Sigmoid colon (tissue), 4 donors: Measurements from ENCODE around the gene ELFN1.

Experiments used
- EP300 ChIP-seq, 4 donors: sonication (generic); formaldehyde crosslinking; IDR thresholded peaks; one replicate each; pipeline ENCODE4 v1.6.1; 2017; ENCODE audit warnings: antibody characterized with exemption in 4 of 4
- POLR2A ChIP-seq, 2 donors: fragments of 450-650 bp; IDR thresholded peaks; one replicate each; pipeline ENCODE4 v1.6.1; 2016; ENCODE audit warnings: antibody characterized with exemption in 2 of 2, mild to moderate bottlenecking in 2 of 2, moderate library complexity in 2 of 2
- POLR2AphosphoS5 ChIP-seq, 4 donors: sonication (generic); formaldehyde crosslinking; IDR thresholded peaks; one replicate each; pipeline ENCODE4 v1.6.1; 2017; ENCODE audit warnings: antibody characterized with exemption in 4 of 4
- TF ChIP-seq, protein P1 (sequence below), 4 experiments: fragments of 450-650 bp in 3 of 4; fragments of 200-600 bp in 1 of 4; IDR thresholded peaks; one replicate each; pipeline ENCODE4 v1.5.1; 2016 to 2019; ENCODE audit warnings: antibody characterized with exemption in 4 of 4, mild to moderate bottlenecking in 3 of 4, moderate library complexity in 2 of 4

DNA sequence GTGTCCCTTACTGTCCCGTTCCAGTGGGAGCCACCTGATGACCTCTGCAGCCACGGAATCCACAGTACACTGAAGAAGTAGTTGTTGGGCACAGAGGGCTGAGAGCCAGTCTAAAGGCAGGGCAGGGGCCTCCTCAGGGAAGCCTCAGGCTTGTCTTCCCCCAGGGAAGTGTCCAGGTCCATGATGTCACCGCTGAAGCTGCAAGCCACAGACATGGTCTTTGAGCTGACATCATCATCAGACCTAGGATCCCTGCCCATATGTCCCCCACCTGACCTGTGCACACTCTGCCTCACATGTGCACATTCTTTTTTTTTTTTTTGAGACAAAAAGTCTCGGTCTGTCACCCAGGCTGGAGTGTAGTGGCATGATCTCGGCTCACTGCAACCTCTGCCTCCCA, 38.4 kb upstream of the ELFN1 start:
- TF ChIP-seq, protein P1, sequence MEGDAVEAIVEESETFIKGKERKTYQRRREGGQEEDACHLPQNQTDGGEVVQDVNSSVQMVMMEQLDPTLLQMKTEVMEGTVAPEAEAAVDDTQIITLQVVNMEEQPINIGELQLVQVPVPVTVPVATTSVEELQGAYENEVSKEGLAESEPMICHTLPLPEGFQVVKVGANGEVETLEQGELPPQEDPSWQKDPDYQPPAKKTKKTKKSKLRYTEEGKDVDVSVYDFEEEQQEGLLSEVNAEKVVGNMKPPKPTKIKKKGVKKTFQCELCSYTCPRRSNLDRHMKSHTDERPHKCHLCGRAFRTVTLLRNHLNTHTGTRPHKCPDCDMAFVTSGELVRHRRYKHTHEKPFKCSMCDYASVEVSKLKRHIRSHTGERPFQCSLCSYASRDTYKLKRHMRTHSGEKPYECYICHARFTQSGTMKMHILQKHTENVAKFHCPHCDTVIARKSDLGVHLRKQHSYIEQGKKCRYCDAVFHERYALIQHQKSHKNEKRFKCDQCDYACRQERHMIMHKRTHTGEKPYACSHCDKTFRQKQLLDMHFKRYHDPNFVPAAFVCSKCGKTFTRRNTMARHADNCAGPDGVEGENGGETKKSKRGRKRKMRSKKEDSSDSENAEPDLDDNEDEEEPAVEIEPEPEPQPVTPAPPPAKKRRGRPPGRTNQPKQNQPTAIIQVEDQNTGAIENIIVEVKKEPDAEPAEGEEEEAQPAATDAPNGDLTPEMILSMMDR (IDR thresholded peaks at IDR 0.05) = no peak
- TF ChIP-seq POLR2A (IDR thresholded peaks at IDR 0.05) (no peak), POLR2AphosphoS5 (IDR thresholded peaks at IDR 0.05) (no peak), EP300 (IDR thresholded peaks at IDR 0.05) (no peak)
